HCT116 (cell line): Measurements from ENCODE around the gene MYLK3. TPM values are rescaled to one million over a fixed set of nuclear protein-coding genes. Genes with fewer than 3 reads are reported as not detected.

ENCODE experiments used
- ATAC-seq: fragments of 200-7000 bp; cut with Tn5 transposase; 2 replicates; pipeline ENCODE4 v1.9.1; 2020; ENCODE audit warnings: mild to moderate bottlenecking, moderate library complexity
- BruUV-seq: library from RNA; stranded (reverse); fragments of 400-500 nt; replicated peaks from 2 replicates; lab custom pipeline; 2021; lab: Mats Ljungman, UMichigan
- CTCF ChIA-PET: fragments of 300-600 bp; sonication (Branson Sonifier 250); formaldehyde crosslinking; loops from one replicate; lab custom pipeline; 2021; ENCODE audit warnings: antibody characterized with exemption; lab: Charles Lee
- POLR2A ChIA-PET: fragments of 300-600, 350-600 bp; sonication (Branson Sonifier 250); formaldehyde crosslinking; loops from one replicate; lab custom pipeline; 2021; ENCODE audit warnings: antibody characterized with exemption; lab: Charles Lee
- RAD21 ChIA-PET, 2 experiments: fragments of 300-600 bp; sonication (Branson Sonifier 250); formaldehyde crosslinking; loops; one replicate each; lab custom pipeline; 2023; ENCODE audit warnings: low total read pairs in 2 of 2; ENCODE audit not compliant: uncharacterized antibody in 2 of 2, unreplicated experiment in 2 of 2, low non-redundant PET in 1 of 2; lab: Charles Lee
- DNase-seq: peaks from one replicate; pipeline ENCODE4 v3.0.0-alpha.2; 2010; ENCODE audit warnings: low read depth, low spot score
- H2AFZ ChIP-seq: fragments of 200-600 bp; shearing (Covaris generic), sonication (generic); 2 replicates; pipeline ENCODE4 v1.6.1; 2017; ENCODE audit warnings: low read depth, mixed run types, mixed read lengths, antibody characterized with exemption, low read length; ENCODE audit not compliant: poor library complexity, severe bottlenecking
- H3K27ac ChIP-seq: 2 replicates; pipeline ENCODE4 v1.5.1; 2012; ENCODE audit warnings: low read depth, low read length
- H3K27me3 ChIP-seq: fragments of 200-600 bp; sonication (generic); 2 replicates; pipeline ENCODE4 v1.6.1; 2016; ENCODE audit warnings: mixed run types, low read length, mixed read lengths; ENCODE audit not compliant: insufficient read depth
- H3K36me3 ChIP-seq, 2 experiments: fragments of 200-500 bp in 1 of 2; fragments of 200-600 bp in 1 of 2; sonication (Bioruptor generic) in 1 of 2; sonication (generic) in 1 of 2; 2 replicates each; pipeline versions ENCODE4 v1.5.1 to v1.6.1; 2014 to 2016; ENCODE audit warnings: low read length in 2 of 2, inconsistent platforms in 1 of 2, mixed read lengths in 1 of 2, mixed run types in 1 of 2; ENCODE audit not compliant: insufficient read depth in 2 of 2, control insufficient read depth in 1 of 2
- H3K4me1 ChIP-seq, 2 experiments: fragments of 200-600 bp in 1 of 2; sonication (generic) in 1 of 2; 2 replicates each; pipeline versions ENCODE4 v1.5.1 to v1.6.1; 2012 to 2017; ENCODE audit warnings: low read length in 2 of 2, inconsistent platforms in 1 of 2, mild to moderate bottlenecking in 1 of 2, mixed read lengths in 1 of 2, mixed run types in 1 of 2, moderate library complexity in 1 of 2; ENCODE audit not compliant: insufficient read depth in 2 of 2, control insufficient read depth in 1 of 2
- H3K4me2 ChIP-seq: fragments of 200-600 bp; sonication (generic); 2 replicates; pipeline ENCODE4 v1.6.1; 2017; ENCODE audit warnings: mixed run types, low read length, mixed read lengths
- H3K4me3 ChIP-seq, 2 experiments: fragments of 200-600 bp in 1 of 2; sonication (generic) in 1 of 2; replicated peaks in 1 of 2; 2 replicates each; pipeline ENCODE4 v1.5.1; 2011 to 2016; ENCODE audit warnings: low read length in 2 of 2, control low read depth in 1 of 2, low read depth in 1 of 2, mild to moderate bottlenecking in 1 of 2, mixed read lengths in 1 of 2, mixed run types in 1 of 2
- H3K79me2 ChIP-seq: fragments of 200-600 bp; sonication (generic); 2 replicates; pipeline ENCODE4 v1.6.1; 2017; ENCODE audit warnings: mild to moderate bottlenecking, mixed run types, low read length, moderate library complexity, mixed read lengths; ENCODE audit not compliant: insufficient read depth
- H3K9ac ChIP-seq: fragments of 200-600 bp; sonication (generic); 2 replicates; pipeline ENCODE4 v1.6.1; 2016; ENCODE audit warnings: low read length, mixed read lengths
- H3K9me2 ChIP-seq: fragments of 200-600 bp; sonication (generic), shearing (Covaris generic); 2 replicates; pipeline ENCODE4 v1.6.1; 2017; ENCODE audit warnings: mixed run types, mild to moderate bottlenecking, moderate library complexity; ENCODE audit not compliant: insufficient read depth
- H3K9me3 ChIP-seq, 2 experiments: fragments of 200-500 bp in 1 of 2; fragments of 200-600 bp in 1 of 2; sonication (Bioruptor generic) in 1 of 2; sonication (generic) in 1 of 2; 2 replicates each; pipeline ENCODE4 v1.6.1; 2014 to 2017; ENCODE audit warnings: low read length in 2 of 2, mixed read lengths in 2 of 2, inconsistent platforms in 1 of 2, low read depth in 1 of 2, mild to moderate bottlenecking in 1 of 2, mixed run types in 1 of 2, moderate library complexity in 1 of 2; ENCODE audit not compliant: control insufficient read depth in 1 of 2, insufficient read depth in 1 of 2
- H4K20me1 ChIP-seq: fragments of 200-600 bp; sonication (generic), shearing (Covaris generic); 2 replicates; pipeline ENCODE4 v1.6.1; 2017; ENCODE audit warnings: mixed run types, mild to moderate bottlenecking, moderate library complexity; ENCODE audit not compliant: insufficient read depth
- CEBPB ChIP-seq: IDR thresholded peaks from 2 replicates; pipeline ENCODE4 v1.6.1; 2012; ENCODE audit warnings: low read depth
- EGR1 ChIP-seq: IDR thresholded peaks from 2 replicates; pipeline ENCODE4 v1.6.1; 2012; ENCODE audit warnings: low read depth
- ELF1 ChIP-seq: IDR thresholded peaks from 2 replicates; pipeline ENCODE4 v1.6.1; 2012; ENCODE audit warnings: low read depth, borderline replicate concordance
- POLR2A ChIP-seq: IDR thresholded peaks from 2 replicates; pipeline ENCODE4 v1.7.0; 2011; ENCODE audit warnings: borderline replicate concordance; ENCODE audit not compliant: insufficient read depth, insufficient read length; ENCODE audit errors: extremely low read depth
- SIN3A ChIP-seq: IDR thresholded peaks from 2 replicates; pipeline ENCODE4 v1.6.1; 2012; ENCODE audit warnings: low read depth
- SRF ChIP-seq: IDR thresholded peaks from 2 replicates; pipeline ENCODE4 v1.6.1; 2012; ENCODE audit warnings: low read depth
- ZFX ChIP-seq: fragments of 450-650 bp; IDR thresholded peaks from 2 replicates; pipeline ENCODE4 v1.6.1; 2017
- ZNF274 ChIP-seq: fragments of 200-500 bp; sonication (Bioruptor generic); IDR thresholded peaks from 2 replicates; pipeline ENCODE4 v1.6.1; 2014; ENCODE audit warnings: mild to moderate bottlenecking, low read depth, low read length, inconsistent platforms
- intact Hi-C: fragments of 100-400 bp; cut with micrococcal nuclease; formaldehyde crosslinking; loops from 2 replicates; pipeline ENCODE4 v1.10.0; 2022
- total RNA-seq: library from RNA; stranded (reverse); gene quantifications from one replicate; pipeline ENCODE4 v1.2.1, GENCODE V29; 2021; ENCODE audit not compliant: unreplicated experiment
- TF ChIP-seq, protein P1 (sequence below): IDR thresholded peaks from 2 replicates; pipeline ENCODE4 v1.6.1; 2011; ENCODE audit warnings: mild to moderate bottlenecking, low read length, moderate library complexity; ENCODE audit not compliant: insufficient replicate concordance; ENCODE audit errors: extremely low read depth
- TF ChIP-seq, protein P2 (sequence below), 3 experiments: fragments of 200-600 bp in 1 of 3; sonication (generic) in 1 of 3; IDR thresholded peaks in 2 of 3; conservative IDR thresholded peaks in 1 of 3; 2 replicates each; pipeline ENCODE4 v1.5.1; 2012 to 2017; ENCODE audit warnings: low read depth in 2 of 3, low read length in 2 of 3, antibody characterized with exemption in 1 of 3, borderline replicate concordance in 1 of 3, control low read depth in 1 of 3, mild to moderate bottlenecking in 1 of 3, mixed read lengths in 1 of 3, mixed run types in 1 of 3, moderate library complexity in 1 of 3; ENCODE audit not compliant: insufficient read depth in 1 of 3
- TF ChIP-seq, protein P3 (sequence below): IDR thresholded peaks from 2 replicates; pipeline ENCODE4 v1.6.1; 2012

The MYLK3 gene
- total RNA-seq, 1 experiment from 2014 or later, result 0.22 TPM

DNA sequence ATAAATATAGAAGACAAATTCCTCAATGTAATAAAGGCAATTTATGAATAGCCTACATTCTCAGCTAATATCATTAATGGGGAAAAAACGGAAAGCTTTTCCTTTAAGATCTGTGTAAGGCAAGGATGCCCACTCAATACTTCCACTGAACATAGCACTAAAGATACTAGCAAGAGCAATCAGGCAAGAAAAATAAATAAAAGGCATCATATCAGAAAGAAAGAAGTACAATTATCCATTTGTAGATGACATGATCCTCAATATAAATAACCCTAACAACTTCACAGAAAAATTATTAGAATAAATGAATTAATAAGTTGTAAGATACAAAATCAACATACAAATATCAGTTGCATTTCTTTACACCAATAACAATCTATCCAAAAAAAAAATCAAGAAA is 45.7 kb upstream of the MYLK3 start:
- Histone ChIP-seq H3K9me3 (no peaks in the 10 kb centered on the region), H4K20me1 (no peaks in the 10 kb centered on the region), H3K9me2 (no peaks in the 10 kb centered on the region), H3K36me3 (no peaks in the 10 kb centered on the region; a peak in 1 of 4 replicates), H3K9ac (no peak overlapping the region), H2AFZ (no peak overlapping the region), H3K79me2 (no peaks in the 10 kb centered on the region), H3K4me3 (no peak overlapping the region), H3K4me2 (no peak overlapping the region), H3K27me3 (no peaks in the 10 kb centered on the region), H3K4me1 (no peaks in the 10 kb centered on the region), H3K27ac (no peak overlapping the region)
- TF ChIP-seq POLR2A (no peak), ELF1 (no peak), ZNF274 (no peak), SIN3A (no peak), CEBPB (no peak), EGR1 (no peak), SRF (no peak), ZFX (no peak)
- TF ChIP-seq, protein P1, sequence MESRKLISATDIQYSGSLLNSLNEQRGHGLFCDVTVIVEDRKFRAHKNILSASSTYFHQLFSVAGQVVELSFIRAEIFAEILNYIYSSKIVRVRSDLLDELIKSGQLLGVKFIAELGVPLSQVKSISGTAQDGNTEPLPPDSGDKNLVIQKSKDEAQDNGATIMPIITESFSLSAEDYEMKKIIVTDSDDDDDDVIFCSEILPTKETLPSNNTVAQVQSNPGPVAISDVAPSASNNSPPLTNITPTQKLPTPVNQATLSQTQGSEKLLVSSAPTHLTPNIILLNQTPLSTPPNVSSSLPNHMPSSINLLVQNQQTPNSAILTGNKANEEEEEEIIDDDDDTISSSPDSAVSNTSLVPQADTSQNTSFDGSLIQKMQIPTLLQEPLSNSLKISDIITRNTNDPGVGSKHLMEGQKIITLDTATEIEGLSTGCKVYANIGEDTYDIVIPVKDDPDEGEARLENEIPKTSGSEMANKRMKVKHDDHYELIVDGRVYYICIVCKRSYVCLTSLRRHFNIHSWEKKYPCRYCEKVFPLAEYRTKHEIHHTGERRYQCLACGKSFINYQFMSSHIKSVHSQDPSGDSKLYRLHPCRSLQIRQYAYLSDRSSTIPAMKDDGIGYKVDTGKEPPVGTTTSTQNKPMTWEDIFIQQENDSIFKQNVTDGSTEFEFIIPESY, result no peak
- TF ChIP-seq, protein P2, sequence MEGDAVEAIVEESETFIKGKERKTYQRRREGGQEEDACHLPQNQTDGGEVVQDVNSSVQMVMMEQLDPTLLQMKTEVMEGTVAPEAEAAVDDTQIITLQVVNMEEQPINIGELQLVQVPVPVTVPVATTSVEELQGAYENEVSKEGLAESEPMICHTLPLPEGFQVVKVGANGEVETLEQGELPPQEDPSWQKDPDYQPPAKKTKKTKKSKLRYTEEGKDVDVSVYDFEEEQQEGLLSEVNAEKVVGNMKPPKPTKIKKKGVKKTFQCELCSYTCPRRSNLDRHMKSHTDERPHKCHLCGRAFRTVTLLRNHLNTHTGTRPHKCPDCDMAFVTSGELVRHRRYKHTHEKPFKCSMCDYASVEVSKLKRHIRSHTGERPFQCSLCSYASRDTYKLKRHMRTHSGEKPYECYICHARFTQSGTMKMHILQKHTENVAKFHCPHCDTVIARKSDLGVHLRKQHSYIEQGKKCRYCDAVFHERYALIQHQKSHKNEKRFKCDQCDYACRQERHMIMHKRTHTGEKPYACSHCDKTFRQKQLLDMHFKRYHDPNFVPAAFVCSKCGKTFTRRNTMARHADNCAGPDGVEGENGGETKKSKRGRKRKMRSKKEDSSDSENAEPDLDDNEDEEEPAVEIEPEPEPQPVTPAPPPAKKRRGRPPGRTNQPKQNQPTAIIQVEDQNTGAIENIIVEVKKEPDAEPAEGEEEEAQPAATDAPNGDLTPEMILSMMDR (IDR thresholded peaks at IDR 0.05 in 2 of 3, conservative IDR thresholded peaks at IDR 0.05 in 1 of 3; ENCODE audit: borderline replicate concordance in 1 of 3, insufficient read depth in 1 of 3, low read depth in 2 of 3, low read length in 2 of 3), result no peak
- TF ChIP-seq, protein P3, sequence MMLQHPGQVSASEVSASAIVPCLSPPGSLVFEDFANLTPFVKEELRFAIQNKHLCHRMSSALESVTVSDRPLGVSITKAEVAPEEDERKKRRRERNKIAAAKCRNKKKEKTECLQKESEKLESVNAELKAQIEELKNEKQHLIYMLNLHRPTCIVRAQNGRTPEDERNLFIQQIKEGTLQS, result no peak
- BruUV-seq, result no TSS peak
- intact Hi-C loops, result no loop called here
- RAD21 ChIA-PET, result no interaction called here
- POLR2A ChIA-PET, result no interaction called here
- CTCF ChIA-PET, result no interaction called here
- ATAC-seq (no peak), DNase-seq (no peak)
